Kidney (tissue), 14 donors: ENCODE data around the gene COX7B. TPM values are rescaled to one million over a fixed set of nuclear protein-coding genes. Genes with fewer than 3 reads are reported as not detected.

Source experiments
- DNase-seq, 5 donors: peaks; one replicate each; pipeline ENCODE4 v3.0.0-alpha.2; 2013 to 2020
- FAIRE-seq: peaks from 2 replicates; lab custom pipeline; 2012; peaks lifted over from hg19 to GRCh38; lab: Jason Lieb, UNC
- H3K27ac ChIP-seq, 2 donors: one replicate each; pipeline ENCODE4 v1.7.0; 2013; ENCODE audit warnings: low read depth in 2 of 2, low read length in 2 of 2, inconsistent platforms in 1 of 2
- H3K27me3 ChIP-seq: one replicate; pipeline ENCODE4 v1.7.1; 2013; ENCODE audit warnings: low read length, inconsistent platforms; ENCODE audit not compliant: control insufficient read depth, insufficient read depth
- H3K36me3 ChIP-seq, 3 donors: one replicate each; pipeline versions ENCODE4 v1.7.0 to v1.7.1; 2013; ENCODE audit warnings: low read length in 3 of 3, control low read depth in 1 of 3, inconsistent platforms in 1 of 3; ENCODE audit not compliant: insufficient read depth in 3 of 3, control insufficient read depth in 2 of 3
- H3K4me1 ChIP-seq, 3 donors: one replicate each; pipeline versions ENCODE4 v1.7.0 to v1.7.1; 2013; ENCODE audit warnings: low read length in 3 of 3, inconsistent platforms in 1 of 3, low read depth in 1 of 3; ENCODE audit not compliant: control insufficient read depth in 2 of 3, insufficient read depth in 2 of 3
- H3K4me3 ChIP-seq, 3 donors: one replicate each; pipeline versions ENCODE4 v1.7.0 to v1.8.1; 2013; ENCODE audit warnings: low read length in 3 of 3, control low read depth in 1 of 3, inconsistent platforms in 1 of 3
- H3K9ac ChIP-seq, 3 donors: one replicate each; pipeline versions ENCODE4 v1.7.0 to v1.7.1; 2013; ENCODE audit warnings: low read length in 3 of 3, control low read depth in 1 of 3, inconsistent platforms in 1 of 3
- H3K9me3 ChIP-seq, 3 donors: one replicate each; pipeline versions ENCODE4 v1.7.0 to v1.7.1; 2013; ENCODE audit warnings: low read length in 3 of 3, control low read depth in 1 of 3, inconsistent platforms in 1 of 3; ENCODE audit not compliant: control insufficient read depth in 2 of 3, insufficient read depth in 1 of 3
- CTCF ChIP-seq: IDR thresholded peaks from 3 replicates; pipeline ENCODE4 v1.5.1; 2012; ENCODE audit warnings: mild to moderate bottlenecking, moderate library complexity, borderline replicate concordance; ENCODE audit not compliant: insufficient read depth; ENCODE audit errors: extremely low read depth
- intact Hi-C: fragments of 100-400 bp; cut with DNase I; formaldehyde crosslinking; loops from one replicate; pipeline ENCODE4 v1.11.1; 2022
- polyA plus RNA-seq: library from polyadenylated mRNA; stranded (reverse); fragments of 350-450 nt; fragmentation: Illumina TruSeq; extraction: RNeasy Lipid Tissue Mini Kit (QIAGEN cat#74804); gene quantifications from one replicate; pipeline ENCODE4 v1.2.3, GENCODE V29; 2014; ENCODE audit warnings: low read depth, low replicate concordance; ENCODE audit not compliant: insufficient read depth
- total RNA-seq: library from RNA; stranded (reverse); fragmentation: NEBNext Ultra II Directional; extraction: Animal tissue kit (Norgen Biotek cat#: 25700); gene quantifications from one replicate; pipeline ENCODE4 v1.2.1, GENCODE V29; 2021
- donor health status: control.
- donor health status: control.
- donor health status: control.
- donor health status: control.
- donor health status: control.
- donor health status: DM: yes; HTN: yes; CAD: no.
- donor health status: Normal renal cell carcinoma (clear cell type).

The COX7B gene
- total and polyA plus RNA-seq, 2 donors from 2014 or later, result 233 to 1,977 TPM

- Histone ChIP-seq H3K9me3 (no peaks in the 10 kb centered on the region), H3K27ac (no peak overlapping the region), H3K4me3 (no peak overlapping the region), H3K9ac (no peak overlapping the region), H3K4me1 (no peaks in the 10 kb centered on the region), H3K36me3 (no peaks in the 10 kb centered on the region), H3K27me3 (no peaks in the 10 kb centered on the region)
- intact Hi-C loops, result no loop called here
- no peak for DNase-seq
- no peak for TF ChIP-seq CTCF
- FAIRE-seq, result no peak
These were observed 54.0 kb downstream of the COX7B start for GRCh38 chrX:77953302-77953701.

- H3K27me3 ChIP-seq, result no peaks in the 10 kb centered on the region
- intact Hi-C loops, result no loop called here
- no peak overlapping the region for H3K9ac ChIP-seq
- no peaks in the 10 kb centered on the region for H3K4me1 ChIP-seq
- no peaks in the 10 kb centered on the region for H3K36me3 ChIP-seq
- no peak for TF ChIP-seq CTCF
- DNase-seq, result no peak
- H3K9me3 ChIP-seq, result no peaks in the 10 kb centered on the region
- no peak overlapping the region for H3K4me3 ChIP-seq
- H3K27ac ChIP-seq, result no peak overlapping the region
- no peak for FAIRE-seq
These were observed 54.4 kb downstream of the COX7B start for GRCh38 chrX:77953708-77954107.

Other genes starting within 250 kb of the COX7B start
- 93.5 TPM for gene ATRX, start 113.3 kb upstream of the COX7B start, total RNA-seq
- 6.0 TPM for gene ATRX, start 113.3 kb upstream of the COX7B start, polyA plus RNA-seq
- gene MAGT1, start 4.0 kb upstream of the COX7B start, total RNA-seq, result 86.8 TPM
- gene MAGT1, start 4.0 kb upstream of the COX7B start, polyA plus RNA-seq, result 36.5 TPM
- gene ATP7A, start 11.2 kb downstream of the COX7B start, total RNA-seq, result 11.9 TPM
- gene ATP7A, start 11.2 kb downstream of the COX7B start, polyA plus RNA-seq, result 1.9 TPM
- not detected for gene PGAM4, start 70.2 kb downstream of the COX7B start, total RNA-seq
- gene PGAM4, start 70.2 kb downstream of the COX7B start, polyA plus RNA-seq, result not detected
- gene PGK1, start 204.8 kb downstream of the COX7B start, total RNA-seq, result 356 TPM
- 471 TPM for gene PGK1, start 204.8 kb downstream of the COX7B start, polyA plus RNA-seq
- 23.3 TPM for gene TAF9B, start 240.2 kb downstream of the COX7B start, total RNA-seq
- gene TAF9B, start 240.2 kb downstream of the COX7B start, polyA plus RNA-seq, result 14.0 TPM